ENCODE data around the gene WDR82. TPM values are rescaled to one million over a fixed set of nuclear protein-coding genes. Genes with fewer than 3 reads are reported as not detected.

WDR82 gene
- total and polyA plus RNA-seq, 9 of the 15 experiments (the other 6 are each of a cell fraction or from before 2014, with no cell fraction given): 6.4 to 62.9 (median 37.1) TPM

DNA sequence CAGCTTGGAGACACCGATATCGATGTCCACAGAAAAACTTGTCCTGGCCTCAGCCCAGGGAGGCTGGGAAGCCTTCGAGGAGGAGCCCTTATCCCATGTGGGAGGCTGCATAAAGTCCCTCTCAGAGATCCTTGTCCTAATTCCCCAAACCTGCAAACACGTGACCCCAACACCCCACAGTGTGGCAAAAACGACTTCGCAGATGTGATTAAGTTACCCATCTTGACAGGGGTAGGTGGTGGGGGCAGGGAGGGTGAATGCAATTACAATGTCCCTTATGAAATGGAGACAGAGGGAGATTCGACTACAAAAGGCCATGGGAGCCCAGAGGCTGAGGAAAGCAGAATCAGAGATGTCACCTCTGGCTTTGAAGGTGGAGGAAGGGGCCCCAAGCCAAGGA, 50.7 kb downstream of the WDR82 start:
- DNase-seq (ENCODE audit: extremely low read depth in 1 of 4, low spot score in 3 of 4) (no peak), ATAC-seq (no peak), FAIRE-seq (no peak)
- Histone ChIP-seq H3K27me3 (ENCODE audit: control insufficient read depth in 2 of 2, insufficient read depth in 2 of 2, low read length in 2 of 2) (no peaks in the 10 kb centered on the region), H3K4me2 (ENCODE audit: insufficient read depth, low read length) (no peak overlapping the region), H4K20me1 (replicated peaks; ENCODE audit: control insufficient read depth, insufficient read depth, low read length) (no peaks in the 10 kb centered on the region; the same call in 1 of the 2 replicates), H3K4me3 (no peak overlapping the region), H3K36me3 (ENCODE audit: control insufficient read depth, insufficient read depth, low read length) (peaks cover 31% of the 10 kb centered on the region; the same call in 2 of the 3 replicates), H3K9me3 (replicated peaks; ENCODE audit: control insufficient read depth, insufficient read depth, low read depth, low read length) (no peaks in the 10 kb centered on the region), H3K4me1 (replicated peaks in 1 of 2; ENCODE audit: control insufficient read depth in 2 of 2, insufficient read depth in 2 of 2, low read length in 2 of 2) (peaks cover 4 to 52% of the 10 kb centered on the region in 2 experiments; a peak in 2 of 5 replicates), H3K79me2 (ENCODE audit: control insufficient read depth, insufficient read depth, low read length) (no peaks in the 10 kb centered on the region; the same call in 2 of the 3 replicates), H3K9me1 (ENCODE audit: control insufficient read depth, insufficient read depth, low read length) (no peaks in the 10 kb centered on the region), H3K27ac (ENCODE audit: extremely low read depth, low read depth, low read length) (no peak overlapping the region), H3K9ac (ENCODE audit: insufficient read depth in 1 of 2, low read depth in 2 of 2, low read length in 2 of 2) (no peak overlapping the region), H2AFZ (ENCODE audit: low read depth, low read length) (no peak overlapping the region)
- no TSS peak for BruUV-seq (replicated peaks)
- ChIA-PET CTCF (ENCODE audit: low intra/inter-chr PET ratio) (no interaction called here), POLR2A (interaction anchor here (0.5 to 1.9 kb wide), 4 partner anchors 10 to 225 kb away, joined by 3 to 8 read pairs (median 3); no protein-coding TSS in a partner anchor)
- intact Hi-C loops (cut with micrococcal nuclease): no loop called here
- in situ Hi-C loops (cut with MboI): no loop called here
- 56% methylated on average over 4 of the region's 7 CpGs for WGBS (ENCODE audit: insufficient coverage, low coverage, missing lambda C conversion rate)
- TF ChIP-seq SMAD4 (CRISPR knock-in tag; conservative IDR thresholded peaks at IDR 0.05) (no peak), HDAC8 (tag; IDR thresholded peaks at IDR 0.05) (no peak), PHF20 (IDR thresholded peaks at IDR 0.05; ENCODE audit: partially characterized antibody) (no peak), TARDBP (IDR thresholded peaks at IDR 0.05) (no peak), SOX6 (IDR thresholded peaks at IDR 0.05) (no peak), ZNF57 (CRISPR knock-in tag; IDR thresholded peaks at IDR 0.05) (no peak), SIX5 (IDR thresholded peaks at IDR 0.05; ENCODE audit: borderline replicate concordance in 1 of 2, insufficient read depth in 1 of 2, low read depth in 1 of 2, low read length in 2 of 2) (no peak), ZC3H4 (CRISPR knock-in tag; IDR thresholded peaks at IDR 0.05; ENCODE audit: borderline replicate concordance) (no peak)
- TF ChIP-seq, protein P1, sequence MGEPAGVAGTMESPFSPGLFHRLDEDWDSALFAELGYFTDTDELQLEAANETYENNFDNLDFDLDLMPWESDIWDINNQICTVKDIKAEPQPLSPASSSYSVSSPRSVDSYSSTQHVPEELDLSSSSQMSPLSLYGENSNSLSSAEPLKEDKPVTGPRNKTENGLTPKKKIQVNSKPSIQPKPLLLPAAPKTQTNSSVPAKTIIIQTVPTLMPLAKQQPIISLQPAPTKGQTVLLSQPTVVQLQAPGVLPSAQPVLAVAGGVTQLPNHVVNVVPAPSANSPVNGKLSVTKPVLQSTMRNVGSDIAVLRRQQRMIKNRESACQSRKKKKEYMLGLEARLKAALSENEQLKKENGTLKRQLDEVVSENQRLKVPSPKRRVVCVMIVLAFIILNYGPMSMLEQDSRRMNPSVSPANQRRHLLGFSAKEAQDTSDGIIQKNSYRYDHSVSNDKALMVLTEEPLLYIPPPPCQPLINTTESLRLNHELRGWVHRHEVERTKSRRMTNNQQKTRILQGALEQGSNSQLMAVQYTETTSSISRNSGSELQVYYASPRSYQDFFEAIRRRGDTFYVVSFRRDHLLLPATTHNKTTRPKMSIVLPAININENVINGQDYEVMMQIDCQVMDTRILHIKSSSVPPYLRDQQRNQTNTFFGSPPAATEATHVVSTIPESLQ (CRISPR knock-in tag; IDR thresholded peaks at IDR 0.05): no peak
- TF ChIP-seq, protein P2, sequence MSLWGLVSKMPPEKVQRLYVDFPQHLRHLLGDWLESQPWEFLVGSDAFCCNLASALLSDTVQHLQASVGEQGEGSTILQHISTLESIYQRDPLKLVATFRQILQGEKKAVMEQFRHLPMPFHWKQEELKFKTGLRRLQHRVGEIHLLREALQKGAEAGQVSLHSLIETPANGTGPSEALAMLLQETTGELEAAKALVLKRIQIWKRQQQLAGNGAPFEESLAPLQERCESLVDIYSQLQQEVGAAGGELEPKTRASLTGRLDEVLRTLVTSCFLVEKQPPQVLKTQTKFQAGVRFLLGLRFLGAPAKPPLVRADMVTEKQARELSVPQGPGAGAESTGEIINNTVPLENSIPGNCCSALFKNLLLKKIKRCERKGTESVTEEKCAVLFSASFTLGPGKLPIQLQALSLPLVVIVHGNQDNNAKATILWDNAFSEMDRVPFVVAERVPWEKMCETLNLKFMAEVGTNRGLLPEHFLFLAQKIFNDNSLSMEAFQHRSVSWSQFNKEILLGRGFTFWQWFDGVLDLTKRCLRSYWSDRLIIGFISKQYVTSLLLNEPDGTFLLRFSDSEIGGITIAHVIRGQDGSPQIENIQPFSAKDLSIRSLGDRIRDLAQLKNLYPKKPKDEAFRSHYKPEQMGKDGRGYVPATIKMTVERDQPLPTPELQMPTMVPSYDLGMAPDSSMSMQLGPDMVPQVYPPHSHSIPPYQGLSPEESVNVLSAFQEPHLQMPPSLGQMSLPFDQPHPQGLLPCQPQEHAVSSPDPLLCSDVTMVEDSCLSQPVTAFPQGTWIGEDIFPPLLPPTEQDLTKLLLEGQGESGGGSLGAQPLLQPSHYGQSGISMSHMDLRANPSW (CRISPR knock-in tag; IDR thresholded peaks at IDR 0.05): no peak
- TF ChIP-seq, protein P3, sequence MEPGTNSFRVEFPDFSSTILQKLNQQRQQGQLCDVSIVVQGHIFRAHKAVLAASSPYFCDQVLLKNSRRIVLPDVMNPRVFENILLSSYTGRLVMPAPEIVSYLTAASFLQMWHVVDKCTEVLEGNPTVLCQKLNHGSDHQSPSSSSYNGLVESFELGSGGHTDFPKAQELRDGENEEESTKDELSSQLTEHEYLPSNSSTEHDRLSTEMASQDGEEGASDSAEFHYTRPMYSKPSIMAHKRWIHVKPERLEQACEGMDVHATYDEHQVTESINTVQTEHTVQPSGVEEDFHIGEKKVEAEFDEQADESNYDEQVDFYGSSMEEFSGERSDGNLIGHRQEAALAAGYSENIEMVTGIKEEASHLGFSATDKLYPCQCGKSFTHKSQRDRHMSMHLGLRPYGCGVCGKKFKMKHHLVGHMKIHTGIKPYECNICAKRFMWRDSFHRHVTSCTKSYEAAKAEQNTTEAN (CRISPR knock-in tag; IDR thresholded peaks at IDR 0.05): no peak
- TF ChIP-seq, protein P4, sequence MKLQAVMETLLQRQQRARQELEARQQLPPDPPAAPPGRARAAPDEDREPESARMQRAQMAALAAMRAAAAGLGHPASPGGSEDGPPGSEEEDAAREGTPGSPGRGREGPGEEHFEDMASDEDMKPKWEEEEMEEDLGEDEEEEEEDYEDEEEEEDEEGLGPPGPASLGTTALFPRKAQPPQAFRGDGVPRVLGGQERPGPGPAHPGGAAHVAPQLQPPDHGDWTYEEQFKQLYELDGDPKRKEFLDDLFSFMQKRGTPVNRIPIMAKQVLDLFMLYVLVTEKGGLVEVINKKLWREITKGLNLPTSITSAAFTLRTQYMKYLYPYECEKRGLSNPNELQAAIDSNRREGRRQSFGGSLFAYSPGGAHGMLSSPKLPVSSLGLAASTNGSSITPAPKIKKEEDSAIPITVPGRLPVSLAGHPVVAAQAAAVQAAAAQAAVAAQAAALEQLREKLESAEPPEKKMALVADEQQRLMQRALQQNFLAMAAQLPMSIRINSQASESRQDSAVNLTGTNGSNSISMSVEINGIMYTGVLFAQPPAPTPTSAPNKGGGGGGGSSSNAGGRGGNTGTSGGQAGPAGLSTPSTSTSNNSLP (IDR thresholded peaks at IDR 0.05; ENCODE audit: borderline replicate concordance, low read depth, low read length): no peak
- TF ChIP-seq, protein P5, sequence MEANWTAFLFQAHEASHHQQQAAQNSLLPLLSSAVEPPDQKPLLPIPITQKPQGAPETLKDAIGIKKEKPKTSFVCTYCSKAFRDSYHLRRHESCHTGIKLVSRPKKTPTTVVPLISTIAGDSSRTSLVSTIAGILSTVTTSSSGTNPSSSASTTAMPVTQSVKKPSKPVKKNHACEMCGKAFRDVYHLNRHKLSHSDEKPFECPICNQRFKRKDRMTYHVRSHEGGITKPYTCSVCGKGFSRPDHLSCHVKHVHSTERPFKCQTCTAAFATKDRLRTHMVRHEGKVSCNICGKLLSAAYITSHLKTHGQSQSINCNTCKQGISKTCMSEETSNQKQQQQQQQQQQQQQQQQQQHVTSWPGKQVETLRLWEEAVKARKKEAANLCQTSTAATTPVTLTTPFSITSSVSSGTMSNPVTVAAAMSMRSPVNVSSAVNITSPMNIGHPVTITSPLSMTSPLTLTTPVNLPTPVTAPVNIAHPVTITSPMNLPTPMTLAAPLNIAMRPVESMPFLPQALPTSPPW (CRISPR knock-in tag; IDR thresholded peaks at IDR 0.05): no peak
